ENCODE data around the gene COPG2.

The COPG2 gene

GRCh38 chr7:130476297-130477150, 192.0 kb downstream of the COPG2 start:
- no peaks in the 10 kb centered on the region for H3K9me3 ChIP-seq (ENCODE audit: control insufficient read depth, low read length)

DNA sequence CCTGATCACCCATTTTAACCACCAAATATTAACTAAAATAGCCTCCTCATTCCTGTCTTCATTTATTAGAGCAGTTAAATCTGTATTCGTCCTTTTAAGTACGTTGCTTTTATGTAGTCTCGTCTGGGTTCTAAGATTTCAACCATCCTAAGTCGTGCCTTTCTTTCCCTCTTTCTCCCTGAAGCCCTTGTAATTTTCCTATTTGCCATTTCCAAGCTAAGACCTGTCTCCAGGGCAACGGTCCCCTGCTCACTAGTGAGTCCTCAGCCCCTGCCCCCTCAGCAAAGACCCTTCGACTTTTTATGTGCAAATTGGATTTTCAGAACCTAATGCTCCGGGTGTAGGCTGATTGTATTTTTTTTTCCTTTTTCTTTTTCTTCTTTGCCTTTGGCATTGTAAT, 192.8 kb downstream of the COPG2 start:
- Histone ChIP-seq H3K4me1 (ENCODE audit: control insufficient read depth, insufficient read depth, low read length) (no peaks in the 10 kb centered on the region), H3K27me3 (ENCODE audit: control insufficient read depth, insufficient read depth, low read length) (no peaks in the 10 kb centered on the region), H3K9me3 (ENCODE audit: control insufficient read depth, low read length) (no peaks in the 10 kb centered on the region), H3K36me3 (ENCODE audit: control insufficient read depth, insufficient read depth, low read length) (no peaks in the 10 kb centered on the region), H3K9ac (ENCODE audit: low read length) (no peak overlapping the region), H3K4me3 (ENCODE audit: low read length) (no peak overlapping the region)

More at GRCh38 chr7:130476297-130477150, 192.0 kb downstream of the COPG2 start:
- Histone ChIP-seq H3K9ac (ENCODE audit: low read length) (no peak overlapping the region), H3K4me1 (ENCODE audit: control insufficient read depth, insufficient read depth, low read length) (no peaks in the 10 kb centered on the region), H3K36me3 (ENCODE audit: control insufficient read depth, insufficient read depth, low read length) (no peaks in the 10 kb centered on the region), H3K4me3 (ENCODE audit: low read length) (no peak overlapping the region), H3K27me3 (ENCODE audit: control insufficient read depth, insufficient read depth, low read length) (no peaks in the 10 kb centered on the region)

DNA sequence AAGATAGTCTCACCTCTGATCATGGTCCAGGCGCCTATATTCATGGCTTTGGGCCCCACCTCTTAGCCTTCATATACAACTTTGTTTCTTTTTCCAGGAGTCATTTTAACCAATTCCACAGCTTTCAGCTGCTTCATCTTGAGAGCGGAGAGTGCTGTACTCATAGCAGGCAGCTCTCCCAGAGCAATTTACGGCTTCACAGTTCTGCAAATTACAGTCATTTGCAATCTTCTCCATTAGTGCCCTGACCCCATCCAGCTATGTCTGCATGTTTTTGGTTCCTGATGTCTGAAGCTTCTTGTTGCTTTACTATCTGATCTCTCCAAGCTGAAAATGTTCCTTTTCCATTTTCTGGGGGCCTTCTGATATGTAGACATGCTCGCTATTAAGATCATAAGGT, 194.7 kb downstream of the COPG2 start:
- no peaks in the 10 kb centered on the region for H3K27me3 ChIP-seq (ENCODE audit: control insufficient read depth, insufficient read depth, low read length)
- no peak overlapping the region for H3K4me3 ChIP-seq (ENCODE audit: low read length)
- no peaks in the 10 kb centered on the region for H3K4me1 ChIP-seq (ENCODE audit: control insufficient read depth, insufficient read depth, low read length)
- no peaks in the 10 kb centered on the region for H3K9me3 ChIP-seq (ENCODE audit: control insufficient read depth, low read length)
- no peak overlapping the region for H3K9ac ChIP-seq (ENCODE audit: low read length)
- H3K36me3 ChIP-seq (ENCODE audit: control insufficient read depth, insufficient read depth, low read length): no peaks in the 10 kb centered on the region

GRCh38 chr7:130473289-130473688, 195.3 kb downstream of the COPG2 start:
- Histone ChIP-seq H3K27me3 (ENCODE audit: control insufficient read depth, insufficient read depth, low read length) (no peaks in the 10 kb centered on the region), H3K9ac (ENCODE audit: low read length) (no peak overlapping the region), H3K4me3 (ENCODE audit: low read length) (no peak overlapping the region), H3K36me3 (ENCODE audit: control insufficient read depth, insufficient read depth, low read length) (no peaks in the 10 kb centered on the region), H3K9me3 (ENCODE audit: control insufficient read depth, low read length) (no peaks in the 10 kb centered on the region), H3K4me1 (ENCODE audit: control insufficient read depth, insufficient read depth, low read length) (no peaks in the 10 kb centered on the region)

- Histone ChIP-seq H3K4me1 (ENCODE audit: control insufficient read depth, insufficient read depth, low read length) (no peaks in the 10 kb centered on the region), H3K9ac (ENCODE audit: low read length) (no peak overlapping the region), H3K9me3 (ENCODE audit: control insufficient read depth, low read length) (no peaks in the 10 kb centered on the region), H3K36me3 (ENCODE audit: control insufficient read depth, insufficient read depth, low read length) (no peaks in the 10 kb centered on the region), H3K27me3 (ENCODE audit: control insufficient read depth, insufficient read depth, low read length) (no peaks in the 10 kb centered on the region), H3K4me3 (ENCODE audit: low read length) (no peak overlapping the region)
Observed at GRCh38 chr7:130471974-130472373, 196.6 kb downstream of the COPG2 start.

- Histone ChIP-seq H3K36me3 (ENCODE audit: control insufficient read depth, insufficient read depth, low read length) (no peaks in the 10 kb centered on the region), H3K9ac (ENCODE audit: low read length) (no peak overlapping the region), H3K27me3 (ENCODE audit: control insufficient read depth, insufficient read depth, low read length) (no peaks in the 10 kb centered on the region)
Observed at GRCh38 chr7:130468612-130469011, 199.9 kb downstream of the COPG2 start.

DNA sequence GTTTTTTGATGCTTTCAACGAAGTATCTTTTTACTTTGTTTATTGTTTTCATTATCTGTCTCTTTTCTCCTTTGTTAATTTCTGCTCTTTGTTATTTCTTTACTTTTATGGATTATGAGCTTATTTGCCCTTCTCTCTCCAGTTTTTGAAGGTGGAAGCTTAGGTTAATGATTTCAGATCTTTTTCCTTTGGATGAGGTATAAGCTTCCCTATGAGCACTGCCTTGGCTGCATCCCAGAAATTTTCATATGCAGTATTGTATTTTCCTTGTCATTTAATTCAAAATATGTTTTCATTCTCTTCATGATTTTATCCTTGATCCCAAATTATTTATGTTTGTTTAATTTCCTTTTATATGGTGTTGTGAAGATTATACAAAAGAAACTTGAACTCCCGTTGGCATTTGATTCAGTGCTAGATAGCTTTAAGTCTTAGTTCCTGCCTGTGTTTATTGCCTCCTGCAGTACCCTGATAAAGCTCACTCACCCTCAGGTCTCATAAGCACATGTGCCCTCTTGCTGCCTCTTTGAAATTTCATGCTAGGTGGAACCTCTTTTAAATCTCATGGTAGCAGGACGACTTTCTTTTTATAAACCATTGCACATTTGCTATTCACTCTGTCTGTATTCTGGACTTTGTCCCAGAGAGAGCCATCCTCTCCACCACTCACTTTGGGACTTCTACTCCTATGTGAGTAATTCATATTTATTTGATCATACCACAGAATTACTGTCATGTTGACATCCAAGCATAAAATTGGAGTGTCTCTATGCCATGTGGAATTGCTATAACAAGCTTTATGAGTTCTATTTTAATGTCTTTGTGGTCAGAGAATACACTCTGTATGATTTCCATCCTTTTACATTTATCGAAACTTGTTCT, 204.8 kb downstream of the COPG2 start:
- Histone ChIP-seq H3K27me3 (ENCODE audit: control insufficient read depth, insufficient read depth, low read length) (no peaks in the 10 kb centered on the region), H3K4me3 (ENCODE audit: low read length) (no peak overlapping the region), H3K36me3 (ENCODE audit: control insufficient read depth, insufficient read depth, low read length) (no peaks in the 10 kb centered on the region), H3K9ac (ENCODE audit: low read length) (no peak overlapping the region), H3K4me1 (ENCODE audit: control insufficient read depth, insufficient read depth, low read length) (no peaks in the 10 kb centered on the region), H3K9me3 (ENCODE audit: control insufficient read depth, low read length) (no peaks in the 10 kb centered on the region)

More at GRCh38 chr7:130468612-130469011, 199.9 kb downstream of the COPG2 start:
- Histone ChIP-seq H3K9me3 (ENCODE audit: control insufficient read depth, low read length) (no peaks in the 10 kb centered on the region), H3K4me1 (ENCODE audit: control insufficient read depth, insufficient read depth, low read length) (no peaks in the 10 kb centered on the region), H3K4me3 (ENCODE audit: low read length) (no peak overlapping the region)

- no peak overlapping the region for H3K4me3 ChIP-seq (ENCODE audit: low read length)
- no peaks in the 10 kb centered on the region for H3K36me3 ChIP-seq (ENCODE audit: control insufficient read depth, insufficient read depth, low read length)
- no peaks in the 10 kb centered on the region for H3K4me1 ChIP-seq (ENCODE audit: control insufficient read depth, insufficient read depth, low read length)
- H3K27me3 ChIP-seq (ENCODE audit: control insufficient read depth, insufficient read depth, low read length): no peaks in the 10 kb centered on the region
- no peak overlapping the region for H3K9ac ChIP-seq (ENCODE audit: low read length)
- no peaks in the 10 kb centered on the region for H3K9me3 ChIP-seq (ENCODE audit: control insufficient read depth, low read length)
Observed at GRCh38 chr7:130461272-130461671, 207.3 kb downstream of the COPG2 start.

GRCh38 chr7:130458257-130458656, 210.3 kb downstream of the COPG2 start:
- Histone ChIP-seq H3K27me3 (ENCODE audit: control insufficient read depth, insufficient read depth, low read length) (no peaks in the 10 kb centered on the region), H3K4me1 (ENCODE audit: control insufficient read depth, insufficient read depth, low read length) (no peaks in the 10 kb centered on the region), H3K4me3 (ENCODE audit: low read length) (no peak overlapping the region), H3K9me3 (ENCODE audit: control insufficient read depth, low read length) (no peaks in the 10 kb centered on the region), H3K36me3 (ENCODE audit: control insufficient read depth, insufficient read depth, low read length) (no peaks in the 10 kb centered on the region), H3K9ac (ENCODE audit: low read length) (no peak overlapping the region)

All from mucosa of stomach (tissue), 1 donor.